PFSK-1 (cell line): ENCODE measurements around the gene FRMPD4.

Experiments used
- FOXP2 ChIP-seq: optimal IDR thresholded peaks from 2 replicates; pipeline ENCODE3; 2011; ENCODE audit warnings: borderline replicate concordance, control low read depth, inconsistent platforms; ENCODE audit not compliant: insufficient read depth; ENCODE audit errors: extremely low read length, extremely low read depth
- POLR2AphosphoS5 ChIP-seq: IDR thresholded peaks from 2 replicates; pipeline ENCODE4 v1.6.1; 2012; ENCODE audit warnings: low read depth, mild to moderate bottlenecking, control low read depth, low read length, moderate library complexity
- REST ChIP-seq, 2 experiments: IDR thresholded peaks; 2 replicates each; pipeline versions ENCODE4 v1.6.1 to v1.8.0; 2011 to 2012; ENCODE audit warnings: low read depth in 2 of 2, low read length in 2 of 2, control low read depth in 1 of 2, inconsistent platforms in 1 of 2, mild to moderate bottlenecking in 1 of 2, moderate library complexity in 1 of 2; ENCODE audit not compliant: insufficient read depth in 1 of 2
- SIN3A ChIP-seq: IDR thresholded peaks from 2 replicates; pipeline ENCODE4 v1.6.1; 2012; ENCODE audit warnings: mild to moderate bottlenecking, low read length, moderate library complexity, borderline replicate concordance; ENCODE audit not compliant: insufficient read depth
- TAF1 ChIP-seq: IDR thresholded peaks from 2 replicates; pipeline ENCODE4 v1.6.1; 2012; ENCODE audit warnings: low read length, control low read depth, borderline replicate concordance; ENCODE audit not compliant: insufficient read depth

GRCh38 chrX:12614266-12614665, 476.0 kb downstream of the FRMPD4 start:
- TF ChIP-seq REST (IDR thresholded peaks at IDR 0.05; ENCODE audit: insufficient read depth in 1 of 2, low read depth in 2 of 2, low read length in 2 of 2) (no peak), FOXP2 (no peak), POLR2AphosphoS5 (no peak), SIN3A (no peak), TAF1 (no peak)
